ENCODE measurements around the gene SNAPC3.
"Not testable (repeated sequence)": the region's sequence is repeated elsewhere in the genome, so short reads cannot be mapped to it uniquely, and the experiment has no call there.

SNAPC3 gene

GRCh38 chr9:15422372-15423230 lies at the start of gene SNAPC3:
Gene SNAPC3, plus strand, starts transcription at chr9:15422876. Its CDS starts 4 bp downstream, at chr9:15422880.
- DNase-seq (ENCODE audit: low spot score) = peak; percentile 96

- no peak for DNase-seq (ENCODE audit: low spot score)
Measured at GRCh38 chr9:15373881-15374280, 48.8 kb upstream of the SNAPC3 start.

DNA sequence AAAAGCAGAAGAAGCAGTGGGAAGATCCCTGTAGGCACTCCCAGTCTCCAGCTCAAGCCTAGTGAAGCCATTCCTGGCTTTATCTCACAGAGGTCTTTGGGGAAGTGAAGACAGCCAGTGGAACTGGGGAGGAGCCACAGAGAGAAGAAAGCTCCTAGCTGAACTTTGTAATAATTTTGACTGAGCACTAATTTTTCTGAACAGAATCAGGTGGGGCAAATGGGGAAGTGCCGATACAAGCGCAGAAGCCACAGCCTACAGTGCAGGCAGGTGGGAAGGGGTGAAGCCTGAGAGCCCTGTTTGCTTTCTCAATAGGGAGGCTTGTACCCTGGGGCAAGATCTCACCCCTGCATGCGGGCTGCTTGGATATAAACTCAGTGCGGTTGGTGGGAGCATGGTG lies 48.4 kb upstream of the SNAPC3 start:
- DNase-seq (ENCODE audit: low spot score) = no peak

DNA sequence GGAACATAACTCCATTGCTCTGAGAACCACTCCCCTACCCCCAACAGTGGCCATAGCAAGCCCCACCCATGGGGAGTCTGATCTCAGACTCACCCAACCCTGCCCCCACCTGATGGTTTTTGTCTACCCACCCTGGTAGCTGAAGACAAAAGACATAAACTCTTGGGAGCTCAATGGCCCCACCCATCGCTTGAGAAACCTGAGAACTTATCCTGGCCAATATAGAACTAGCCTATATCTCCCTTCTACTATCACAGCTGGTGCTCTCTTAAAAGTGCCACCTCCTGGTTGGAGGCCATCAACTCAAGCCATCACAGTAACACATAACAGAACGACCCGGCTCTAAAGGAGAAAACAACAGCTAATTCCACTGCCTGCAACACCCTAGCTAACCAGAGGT lies 47.9 kb upstream of the SNAPC3 start:
- DNase-seq (ENCODE audit: low spot score) = no peak

GRCh38 chr9:15377625-15378540 lies 44.8 kb upstream of the SNAPC3 start:
- DNase-seq (ENCODE audit: low spot score) = no peak

DNA sequence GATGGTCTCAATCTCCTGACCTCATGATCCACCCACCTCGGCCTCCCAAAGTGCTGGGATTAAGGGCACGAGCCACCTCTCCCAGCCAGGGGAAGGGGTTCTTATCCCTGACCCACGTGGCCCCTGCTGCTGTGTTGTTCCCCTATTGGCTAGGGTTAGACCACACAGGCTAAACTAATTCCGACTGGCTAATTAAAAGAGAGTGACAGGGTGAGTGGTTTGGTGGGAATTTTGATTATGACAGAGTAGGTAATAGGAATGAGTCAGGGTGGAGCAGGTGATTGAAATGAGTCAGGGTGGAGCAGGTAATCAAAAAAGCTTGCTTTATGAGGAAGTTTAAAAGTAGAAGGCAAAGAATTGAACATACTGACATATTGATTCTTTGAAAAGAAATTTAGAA lies 43.4 kb upstream of the SNAPC3 start:
- not testable (repeated sequence) for DNase-seq (ENCODE audit: low spot score)

- DNase-seq (ENCODE audit: low spot score) = not testable (repeated sequence)
Measured at GRCh38 chr9:15379888-15380287, 42.8 kb upstream of the SNAPC3 start.

DNA sequence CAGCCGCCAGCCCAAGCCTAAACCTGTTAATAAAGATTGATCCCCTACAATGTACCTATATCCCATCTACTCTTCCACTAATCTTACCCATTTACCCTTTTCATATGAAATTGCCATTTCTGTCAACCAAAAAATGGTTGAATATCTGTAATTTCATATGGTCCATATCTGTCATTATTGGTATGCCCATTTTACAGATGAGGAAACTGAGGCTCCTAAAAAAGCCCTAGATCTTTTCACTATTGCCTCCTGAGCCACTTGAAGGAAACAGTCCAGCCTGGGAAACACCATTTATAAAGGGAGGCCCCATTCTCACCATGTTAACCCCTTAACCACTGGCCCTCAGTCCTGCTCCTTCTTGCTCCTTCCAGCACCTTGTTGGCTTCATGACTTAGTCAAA lies 41.2 kb upstream of the SNAPC3 start:
- no peak for DNase-seq (ENCODE audit: low spot score)

DNA sequence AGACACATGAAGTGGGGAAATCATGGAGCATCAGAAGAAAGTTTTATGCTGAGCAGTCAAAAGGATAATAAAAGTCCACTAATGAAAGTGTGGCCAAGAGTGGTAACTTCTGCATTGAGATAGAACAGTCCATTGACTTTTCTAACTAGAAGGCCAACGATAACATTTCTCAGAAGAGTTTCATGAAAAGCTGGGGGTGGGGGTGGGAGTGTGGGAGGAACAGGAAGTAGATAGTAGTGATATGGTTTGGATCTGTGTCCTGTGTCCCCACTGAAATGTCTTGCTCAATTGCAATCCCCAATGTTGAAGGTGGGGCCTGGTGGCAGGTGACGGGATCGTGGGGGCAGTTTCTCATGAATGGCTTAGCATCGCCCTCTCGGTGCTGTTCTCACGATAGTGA lies 36.2 kb upstream of the SNAPC3 start:
- DNase-seq (ENCODE audit: low spot score) = no peak

DNA sequence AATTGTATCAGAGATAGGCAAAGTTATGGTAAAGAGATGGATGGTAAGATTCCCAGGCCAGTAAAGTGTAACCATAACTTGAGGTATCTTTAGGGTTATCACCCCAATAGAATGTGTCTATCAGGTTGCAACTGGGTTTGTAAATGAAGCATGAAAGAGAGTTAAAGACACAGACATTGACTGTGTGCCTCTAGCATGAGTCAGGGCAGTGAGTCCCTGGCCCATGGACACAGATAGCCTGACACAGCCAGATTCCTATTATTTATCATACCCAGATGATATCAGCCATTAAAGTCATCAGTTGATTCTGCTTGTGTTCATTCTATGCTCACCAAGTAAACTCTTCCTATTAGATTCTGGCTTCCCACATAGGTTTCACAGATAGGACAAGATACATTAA lies 33.5 kb upstream of the SNAPC3 start:
- no peak for DNase-seq (ENCODE audit: low spot score)

GRCh38 chr9:15389631-15390030 lies 33.0 kb upstream of the SNAPC3 start:
- DNase-seq (ENCODE audit: low spot score) = no peak

DNA sequence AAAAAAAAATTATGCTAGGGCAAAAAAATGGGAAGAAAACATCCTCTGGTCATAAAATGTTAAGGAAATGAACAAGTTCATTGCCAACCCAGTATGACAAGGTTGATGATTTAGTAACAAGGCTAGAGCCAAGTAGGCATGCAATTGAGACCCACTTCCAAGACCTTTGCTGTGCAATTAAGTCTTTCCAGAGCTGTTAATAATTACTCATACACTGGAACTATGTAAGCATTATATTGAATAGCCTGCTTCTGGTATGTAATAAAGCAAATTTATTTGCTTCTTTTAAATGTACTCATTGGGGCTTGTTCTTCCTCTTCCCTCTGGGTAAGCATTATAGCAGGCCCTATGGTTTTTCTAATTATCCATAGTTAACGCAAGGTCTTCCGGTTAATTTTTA lies 32.5 kb upstream of the SNAPC3 start:
- DNase-seq (ENCODE audit: low spot score) = no peak

- DNase-seq (ENCODE audit: low spot score) = no peak
Measured at GRCh38 chr9:15392363-15392762, 30.3 kb upstream of the SNAPC3 start.

- no peak for DNase-seq (ENCODE audit: low spot score)
Measured at GRCh38 chr9:15400281-15400941, 22.3 kb upstream of the SNAPC3 start.

GRCh38 chr9:15401266-15401665 lies 21.4 kb upstream of the SNAPC3 start:
- DNase-seq (ENCODE audit: low spot score) = no peak

DNA sequence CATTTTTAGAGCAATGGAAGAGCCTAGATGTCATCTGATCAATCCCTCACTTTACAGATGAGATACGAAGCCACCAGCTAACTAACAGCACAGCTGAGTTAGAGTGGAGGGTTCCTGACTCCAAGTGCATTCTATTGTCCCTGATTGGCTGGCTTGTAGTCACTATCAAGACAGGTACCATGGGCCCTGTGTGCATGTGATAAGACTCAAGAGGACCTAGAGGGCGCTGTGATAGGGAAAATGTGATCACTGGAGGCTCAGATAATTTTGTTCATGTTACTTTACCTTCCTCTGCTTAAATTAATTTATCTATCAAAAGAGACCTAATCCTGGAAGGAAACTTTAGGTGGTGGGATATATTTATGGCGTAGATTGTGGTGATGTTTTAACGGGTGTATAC lies 19.5 kb upstream of the SNAPC3 start:
- DNase-seq (ENCODE audit: low spot score) = no peak

DNA sequence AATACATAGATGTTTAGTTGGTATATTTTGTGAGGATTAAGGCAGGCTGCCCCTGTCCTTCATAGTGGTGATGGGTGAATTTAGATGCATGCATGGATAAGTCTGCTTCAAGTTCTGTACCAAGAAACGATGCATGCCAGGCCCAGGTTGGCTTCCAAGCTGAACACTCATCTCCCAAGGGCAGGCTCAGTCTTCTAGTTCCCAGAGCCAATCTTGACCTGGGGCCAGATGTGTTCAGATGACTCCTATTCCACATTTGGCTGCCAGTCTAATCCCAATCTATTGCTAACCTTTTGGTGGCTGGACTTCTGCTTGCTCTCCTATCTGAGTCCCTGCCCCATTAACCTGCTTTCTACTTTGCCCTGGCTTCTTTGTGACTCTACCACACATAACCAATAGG lies 18.5 kb upstream of the SNAPC3 start:
- no peak for DNase-seq (ENCODE audit: low spot score)

- DNase-seq (ENCODE audit: low spot score) = peak; percentile 41
Measured at GRCh38 chr9:15416880-15417279, 5.8 kb upstream of the SNAPC3 start.

- DNase-seq (ENCODE audit: low spot score) = no peak
Measured at GRCh38 chr9:15417626-15418025, 5.0 kb upstream of the SNAPC3 start.

GRCh38 chr9:15420796-15421195 lies 1.9 kb upstream of the SNAPC3 start:
- no peak for DNase-seq (ENCODE audit: low spot score)

GRCh38 chr9:15421532-15421931 lies 1.1 kb upstream of the SNAPC3 start:
- no peak for DNase-seq (ENCODE audit: low spot score)

DNA sequence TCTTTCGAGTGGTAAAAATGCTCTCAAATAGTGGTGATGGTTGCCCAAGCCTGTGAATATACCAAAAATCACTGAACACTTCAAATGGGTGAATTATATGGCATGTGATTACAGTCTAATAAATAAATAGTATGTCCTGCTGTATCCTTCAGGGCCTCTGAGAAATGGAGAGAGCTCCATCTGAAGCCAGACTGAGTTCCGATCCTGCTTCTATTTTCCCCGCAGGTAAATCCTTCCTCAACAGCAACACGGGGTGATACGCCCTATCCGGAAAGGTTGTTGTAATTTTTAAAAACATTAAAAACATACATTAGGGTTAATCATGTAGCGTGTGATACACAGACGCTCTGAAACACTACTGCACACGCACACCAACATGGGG lies 695 bp upstream of the SNAPC3 start:
- no peak for DNase-seq (ENCODE audit: low spot score)
